ENCODE measurements around the gene LGALS7B.
"Not testable (repeated sequence)": the region's sequence is repeated elsewhere in the genome, so short reads cannot be mapped to it uniquely, and the experiment has no call there.

LGALS7B gene

DNA sequence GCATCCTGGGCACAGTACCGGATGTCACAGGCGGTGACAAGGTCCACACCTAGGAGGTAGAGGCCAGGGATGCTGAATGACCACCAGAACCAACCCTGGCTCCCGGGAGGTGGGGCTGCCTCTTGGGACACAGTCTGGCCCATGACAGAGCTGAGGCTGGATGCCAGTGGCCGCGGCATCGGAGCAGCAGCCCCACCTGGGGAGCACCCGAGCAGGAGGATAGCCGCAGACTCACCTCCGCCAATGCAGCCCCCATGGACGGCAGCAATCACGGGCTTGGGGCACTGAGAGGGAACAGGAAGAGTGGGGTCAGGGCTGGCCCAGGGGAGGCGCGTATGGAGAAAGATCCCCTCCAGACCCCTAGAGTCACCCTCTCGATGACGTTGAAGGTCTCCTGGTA is 28.1 kb downstream of the LGALS7B start:
- Histone ChIP-seq H3K27ac (ENCODE audit: low read depth, low read length) (no peak overlapping the region), H3K9me2 (replicated peaks; ENCODE audit: control insufficient read depth, low read length) (no peaks in the 10 kb centered on the region), H3K9me3 (ENCODE audit: control insufficient read depth, insufficient read depth, low read length) (no peaks in the 10 kb centered on the region), H3K4me2 (ENCODE audit: low read length) (no peak overlapping the region), H4K20me1 (ENCODE audit: control insufficient read depth, insufficient read depth, low read depth, low read length) (no peaks in the 10 kb centered on the region), H3K4me1 (ENCODE audit: control insufficient read depth, low read length) (no peaks in the 10 kb centered on the region), H3K4me3 (ENCODE audit: low read length) (no peak overlapping the region), H3F3A (ENCODE audit: control insufficient read depth, insufficient read depth) (no peaks in the 10 kb centered on the region), H3K36me3 (ENCODE audit: control insufficient read depth, low read length) (peaks cover 16% of the 10 kb centered on the region), H3K27me3 (ENCODE audit: control insufficient read depth, low read length) (no peaks in the 10 kb centered on the region), H3K79me2 (ENCODE audit: control insufficient read depth, low read length) (no peaks in the 10 kb centered on the region)
- no peak for TF ChIP-seq EZH2phosphoT487 (IDR thresholded peaks at IDR 0.05; ENCODE audit: borderline replicate concordance, low read length)
- TF ChIP-seq, protein P1, sequence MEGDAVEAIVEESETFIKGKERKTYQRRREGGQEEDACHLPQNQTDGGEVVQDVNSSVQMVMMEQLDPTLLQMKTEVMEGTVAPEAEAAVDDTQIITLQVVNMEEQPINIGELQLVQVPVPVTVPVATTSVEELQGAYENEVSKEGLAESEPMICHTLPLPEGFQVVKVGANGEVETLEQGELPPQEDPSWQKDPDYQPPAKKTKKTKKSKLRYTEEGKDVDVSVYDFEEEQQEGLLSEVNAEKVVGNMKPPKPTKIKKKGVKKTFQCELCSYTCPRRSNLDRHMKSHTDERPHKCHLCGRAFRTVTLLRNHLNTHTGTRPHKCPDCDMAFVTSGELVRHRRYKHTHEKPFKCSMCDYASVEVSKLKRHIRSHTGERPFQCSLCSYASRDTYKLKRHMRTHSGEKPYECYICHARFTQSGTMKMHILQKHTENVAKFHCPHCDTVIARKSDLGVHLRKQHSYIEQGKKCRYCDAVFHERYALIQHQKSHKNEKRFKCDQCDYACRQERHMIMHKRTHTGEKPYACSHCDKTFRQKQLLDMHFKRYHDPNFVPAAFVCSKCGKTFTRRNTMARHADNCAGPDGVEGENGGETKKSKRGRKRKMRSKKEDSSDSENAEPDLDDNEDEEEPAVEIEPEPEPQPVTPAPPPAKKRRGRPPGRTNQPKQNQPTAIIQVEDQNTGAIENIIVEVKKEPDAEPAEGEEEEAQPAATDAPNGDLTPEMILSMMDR (IDR thresholded peaks at IDR 0.05; ENCODE audit: low read depth, low read length, poor library complexity, severe bottlenecking) = no peak

DNA sequence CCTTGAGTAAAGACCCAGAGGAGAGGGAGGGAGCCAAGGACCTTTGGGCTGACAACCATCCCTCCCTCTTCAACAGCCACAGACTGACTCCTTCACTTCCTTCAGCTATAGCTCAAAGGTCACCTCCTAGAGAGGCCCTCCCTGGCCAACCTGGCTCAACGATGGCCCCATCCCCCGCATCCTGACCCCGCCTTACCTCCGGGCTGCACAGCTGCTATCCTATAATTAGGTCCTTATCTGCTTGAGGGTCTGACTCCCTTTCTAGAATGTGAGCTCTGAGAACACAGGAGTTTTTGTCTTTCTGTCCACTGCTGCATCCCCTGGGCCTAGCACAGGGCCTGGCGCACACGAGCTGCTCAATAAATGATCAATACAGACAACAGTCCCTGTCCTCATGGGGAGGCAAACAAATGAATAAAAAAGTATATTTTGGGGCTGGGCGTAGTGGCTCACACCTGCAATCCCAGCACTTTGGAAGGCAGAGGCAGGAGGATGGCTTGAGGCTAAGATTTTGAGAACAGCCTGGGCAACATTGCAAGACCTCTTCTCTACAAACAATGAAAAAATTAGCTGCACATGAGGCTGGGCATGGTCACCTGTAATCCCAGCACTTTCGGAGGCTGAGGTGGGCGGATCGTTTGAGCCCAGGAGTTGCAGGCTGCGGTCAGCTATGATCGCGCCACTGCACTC is 30.4 kb downstream of the LGALS7B start:
- H3K79me2 ChIP-seq (ENCODE audit: control insufficient read depth, low read length) = no peaks in the 10 kb centered on the region
- H3K9me2 ChIP-seq (replicated peaks; ENCODE audit: control insufficient read depth, low read length) = no peaks in the 10 kb centered on the region
- no peak for TF ChIP-seq EZH2phosphoT487 (IDR thresholded peaks at IDR 0.05; ENCODE audit: borderline replicate concordance, low read length)
- TF ChIP-seq, protein P1 (IDR thresholded peaks at IDR 0.05; ENCODE audit: low read depth, low read length, poor library complexity, severe bottlenecking) = no peak
- H3K9me3 ChIP-seq (ENCODE audit: control insufficient read depth, insufficient read depth, low read length) = peaks cover 4% of the 10 kb centered on the region; the same call in 1 of the 2 replicates
- H3K27me3 ChIP-seq (ENCODE audit: control insufficient read depth, low read length) = no peaks in the 10 kb centered on the region
- H3K4me1 ChIP-seq (ENCODE audit: control insufficient read depth, low read length) = no peaks in the 10 kb centered on the region
- H3F3A ChIP-seq (ENCODE audit: control insufficient read depth, insufficient read depth) = no peaks in the 10 kb centered on the region
- H3K4me2 ChIP-seq (ENCODE audit: low read length) = no peak overlapping the region
- H4K20me1 ChIP-seq (ENCODE audit: control insufficient read depth, insufficient read depth, low read depth, low read length) = no peaks in the 10 kb centered on the region
- H3K27ac ChIP-seq (ENCODE audit: low read depth, low read length) = no peak overlapping the region
- H3K36me3 ChIP-seq (ENCODE audit: control insufficient read depth, low read length) = peaks cover 28% of the 10 kb centered on the region
- H3K4me3 ChIP-seq (ENCODE audit: low read length) = no peak overlapping the region

GRCh38 chr19:38821230-38821825 is 32.3 kb downstream of the LGALS7B start:
- not testable (repeated sequence) for H3K4me2 ChIP-seq (ENCODE audit: low read length); H3K4me1 ChIP-seq (ENCODE audit: control insufficient read depth, low read length); H3K9me3 ChIP-seq (ENCODE audit: control insufficient read depth, insufficient read depth, low read length); H3F3A ChIP-seq (ENCODE audit: control insufficient read depth, insufficient read depth); H4K20me1 ChIP-seq (ENCODE audit: control insufficient read depth, insufficient read depth, low read depth, low read length); H3K9me2 ChIP-seq (replicated peaks; ENCODE audit: control insufficient read depth, low read length); H3K4me3 ChIP-seq (ENCODE audit: low read length); H3K27ac ChIP-seq (ENCODE audit: low read depth, low read length); H3K27me3 ChIP-seq (ENCODE audit: control insufficient read depth, low read length); H3K79me2 ChIP-seq (ENCODE audit: control insufficient read depth, low read length)
- H3K36me3 ChIP-seq (ENCODE audit: control insufficient read depth, low read length) = peaks cover 21% of the 10 kb centered on the region

- H3K27ac ChIP-seq (ENCODE audit: low read depth, low read length); H4K20me1 ChIP-seq (ENCODE audit: control insufficient read depth, insufficient read depth, low read depth, low read length); H3K4me2 ChIP-seq (ENCODE audit: low read length); H3K4me1 ChIP-seq (ENCODE audit: control insufficient read depth, low read length); H3K9me2 ChIP-seq (replicated peaks; ENCODE audit: control insufficient read depth, low read length); H3K9me3 ChIP-seq (ENCODE audit: control insufficient read depth, insufficient read depth, low read length); H3F3A ChIP-seq (ENCODE audit: control insufficient read depth, insufficient read depth); H3K4me3 ChIP-seq (ENCODE audit: low read length); H3K27me3 ChIP-seq (ENCODE audit: control insufficient read depth, low read length): not testable (repeated sequence)
- peaks cover 12% of the 10 kb centered on the region for H3K79me2 ChIP-seq (ENCODE audit: control insufficient read depth, low read length)
- H3K36me3 ChIP-seq (ENCODE audit: control insufficient read depth, low read length) = peaks cover 47% of the 10 kb centered on the region
Observed at GRCh38 chr19:38825936-38826335, 36.9 kb downstream of the LGALS7B start.
